Inferior parietal cortex (tissue), 1 donor: Measurements from ENCODE around the gene LRP2.

ENCODE experiments used
- DNase-seq: peaks from one replicate; pipeline ENCODE4 v3.0.0-alpha.2; 2016; ENCODE audit errors: extremely low spot score

LRP2 gene

DNA sequence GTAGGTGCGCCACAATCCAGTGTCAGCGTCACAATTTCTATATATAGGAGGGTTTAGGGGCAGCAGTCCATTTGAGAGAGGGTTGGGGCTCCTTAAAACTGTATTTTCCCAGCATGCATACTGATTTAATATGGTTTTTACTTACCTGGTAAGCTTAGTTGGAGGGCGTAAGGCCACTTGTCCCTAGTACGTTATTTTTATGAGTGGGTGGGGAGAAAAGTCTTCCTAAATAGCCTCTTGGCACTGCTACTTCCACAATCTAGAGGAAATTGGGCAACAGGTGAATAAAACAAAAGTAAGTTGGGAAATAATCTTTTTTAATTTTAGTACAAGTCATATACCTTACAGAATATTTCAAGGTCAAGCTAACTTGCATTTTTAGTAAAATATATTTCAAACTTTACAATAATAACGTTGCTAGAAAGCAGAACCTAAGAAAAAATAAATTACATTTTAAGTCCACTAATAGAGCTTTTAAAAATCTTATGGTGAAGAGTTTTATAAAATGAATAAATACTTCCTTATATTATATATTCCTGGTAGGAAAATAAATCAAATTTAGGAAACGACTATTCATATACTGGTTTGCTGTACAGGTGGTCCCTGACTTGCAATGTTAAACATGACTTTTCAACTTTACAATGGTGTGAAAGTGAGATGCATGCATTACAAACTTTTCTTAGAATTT is 272.1 kb downstream of the LRP2 start:
- DNase-seq = no peak

DNA sequence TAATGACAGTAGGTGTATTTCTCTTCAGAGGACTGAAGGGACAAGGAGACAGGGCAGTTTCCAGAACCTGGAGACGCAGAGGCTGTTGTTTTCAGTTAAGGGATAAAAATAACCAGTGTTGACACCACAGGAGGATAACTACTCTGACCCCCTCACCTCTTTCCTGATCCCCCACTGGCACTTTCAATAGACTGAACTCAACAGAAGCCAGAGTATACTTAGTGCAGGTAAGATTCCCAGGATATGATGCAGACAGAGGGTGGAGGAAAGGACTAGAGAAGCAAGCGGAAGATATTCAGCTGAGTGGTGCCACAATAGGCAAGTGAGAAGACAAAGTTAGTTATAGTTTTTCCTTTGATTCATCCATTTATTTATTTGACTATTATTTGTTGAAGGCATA is 273.2 kb downstream of the LRP2 start:
- no peak for DNase-seq

DNA sequence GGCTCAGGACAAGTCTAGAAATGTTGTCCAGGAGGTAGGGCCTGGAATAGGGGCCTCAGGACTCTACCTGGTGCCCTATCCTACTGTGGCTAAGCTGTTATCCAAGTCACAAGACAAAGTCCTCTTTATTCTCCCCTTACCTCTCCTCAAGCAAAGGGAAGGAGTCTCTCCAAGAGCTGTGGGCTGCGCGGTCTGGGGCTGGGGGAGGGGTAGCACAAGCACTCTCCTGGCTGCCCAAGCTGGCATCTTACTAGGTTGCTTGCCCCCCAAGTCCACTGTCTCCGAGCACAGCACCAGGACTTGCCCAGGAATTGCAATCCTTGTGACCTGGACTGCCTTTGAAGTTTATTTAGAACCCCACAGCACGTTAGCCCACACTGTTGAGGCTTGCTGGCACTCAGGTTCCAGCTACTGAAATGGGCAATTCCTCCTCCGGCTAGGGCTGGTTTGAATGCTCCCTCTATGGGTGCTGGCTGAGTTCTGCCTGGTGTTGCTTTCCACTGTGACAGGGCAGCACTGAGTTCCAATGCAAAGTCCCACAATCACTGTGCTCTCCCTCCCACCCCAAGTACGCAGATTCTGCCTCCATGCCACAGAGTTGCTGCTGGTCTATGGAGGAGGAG is 274.5 kb downstream of the LRP2 start:
- no peak for DNase-seq

DNA sequence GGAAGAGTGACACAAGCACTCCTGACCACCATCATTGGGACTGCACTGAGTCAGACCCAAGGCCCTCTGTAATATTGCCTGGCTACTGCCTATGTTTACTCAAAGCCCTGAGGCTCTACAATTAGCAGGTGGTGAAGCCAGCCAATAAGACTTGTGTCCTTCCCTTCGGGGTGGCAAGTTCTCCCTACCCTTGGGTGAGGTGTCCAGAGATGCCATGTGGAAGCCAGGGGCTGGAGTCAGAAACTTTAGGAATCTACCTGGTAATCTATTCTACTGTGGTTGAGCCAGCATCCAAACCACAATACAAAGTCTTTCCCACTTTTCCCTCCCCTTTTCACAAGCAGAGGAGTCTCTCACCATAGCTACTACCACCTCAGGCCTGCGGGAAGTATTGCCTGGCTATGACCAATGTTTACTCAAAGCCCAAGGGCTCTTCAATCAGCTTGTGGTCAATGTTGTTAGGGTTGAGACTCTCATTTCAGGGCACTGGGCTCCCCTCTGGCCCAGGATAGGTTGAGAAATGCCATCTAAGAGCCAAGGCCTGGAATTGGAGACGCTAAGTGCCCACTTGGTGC is 275.4 kb downstream of the LRP2 start:
- DNase-seq = no peak

DNA sequence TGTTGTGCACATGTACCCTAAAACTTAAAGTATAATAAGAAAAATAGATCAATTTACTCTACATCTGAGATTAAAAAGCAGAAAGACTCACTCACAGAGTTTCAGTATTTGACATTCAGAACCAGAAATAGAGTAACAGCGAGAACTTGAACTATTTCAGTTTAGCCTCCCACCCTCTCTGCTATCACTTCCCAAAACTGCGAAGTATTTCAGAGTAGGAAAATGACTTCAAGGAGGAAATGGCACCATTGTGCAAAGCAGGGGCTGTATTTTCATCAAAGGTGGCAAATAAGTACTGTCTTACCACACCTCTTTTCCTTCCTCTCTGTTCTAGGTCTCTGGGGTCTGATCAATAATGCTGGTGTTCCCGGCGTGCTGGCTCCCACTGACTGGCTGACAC is 279.3 kb downstream of the LRP2 start:
- no peak for DNase-seq

DNA sequence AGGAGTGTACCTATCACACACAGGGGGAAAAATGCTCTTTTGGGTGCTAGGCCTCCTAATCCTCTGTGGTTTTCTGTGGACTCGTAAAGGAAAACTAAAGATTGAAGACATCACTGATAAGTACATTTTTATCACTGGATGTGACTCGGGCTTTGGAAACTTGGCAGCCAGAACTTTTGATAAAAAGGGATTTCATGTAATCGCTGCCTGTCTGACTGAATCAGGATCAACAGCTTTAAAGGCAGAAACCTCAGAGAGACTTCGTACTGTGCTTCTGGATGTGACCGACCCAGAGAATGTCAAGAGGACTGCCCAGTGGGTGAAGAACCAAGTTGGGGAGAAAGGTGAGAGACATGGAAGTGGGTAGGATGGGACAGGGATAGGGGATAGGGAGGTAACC is 280.8 kb downstream of the LRP2 start:
- DNase-seq = no peak

DNA sequence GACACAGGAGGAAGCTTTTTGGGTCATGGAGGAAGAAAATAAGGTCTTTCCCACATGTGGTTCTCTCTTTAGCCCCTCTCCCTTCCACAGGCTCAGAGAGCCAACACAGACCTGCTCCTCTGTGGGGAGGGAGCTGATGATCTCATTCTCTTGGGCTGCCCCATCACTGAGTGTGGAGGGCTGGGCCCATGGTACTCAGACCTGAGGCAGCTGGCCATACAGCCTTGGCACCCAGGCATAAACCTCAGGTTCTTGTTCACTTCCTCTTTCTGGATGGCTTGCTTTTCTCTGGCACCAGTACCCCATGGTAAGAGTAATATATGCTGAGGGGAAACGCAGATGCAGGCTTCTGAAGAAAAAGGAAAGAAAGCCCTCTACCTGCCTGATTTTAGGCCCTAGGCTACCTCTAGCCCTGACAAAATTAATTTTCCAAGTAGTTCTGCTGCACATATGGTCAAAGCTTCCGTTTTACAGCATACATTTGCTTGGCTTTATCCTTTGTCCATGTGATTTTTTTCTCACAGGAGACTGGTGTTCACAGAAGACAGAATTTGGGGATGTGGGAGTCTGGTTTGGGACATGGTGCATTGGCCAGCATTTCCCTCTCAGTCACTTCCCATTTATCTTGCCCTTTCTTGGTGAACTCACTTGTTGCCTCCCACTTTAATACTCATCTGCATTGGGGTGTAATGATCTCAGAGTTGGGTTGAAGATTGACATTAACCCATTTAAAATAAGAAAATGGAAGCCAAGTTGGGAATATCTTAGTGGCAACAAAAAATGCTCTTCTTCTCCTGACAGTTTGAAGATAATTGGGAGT is 281.9 kb downstream of the LRP2 start:
- DNase-seq = no peak

DNA sequence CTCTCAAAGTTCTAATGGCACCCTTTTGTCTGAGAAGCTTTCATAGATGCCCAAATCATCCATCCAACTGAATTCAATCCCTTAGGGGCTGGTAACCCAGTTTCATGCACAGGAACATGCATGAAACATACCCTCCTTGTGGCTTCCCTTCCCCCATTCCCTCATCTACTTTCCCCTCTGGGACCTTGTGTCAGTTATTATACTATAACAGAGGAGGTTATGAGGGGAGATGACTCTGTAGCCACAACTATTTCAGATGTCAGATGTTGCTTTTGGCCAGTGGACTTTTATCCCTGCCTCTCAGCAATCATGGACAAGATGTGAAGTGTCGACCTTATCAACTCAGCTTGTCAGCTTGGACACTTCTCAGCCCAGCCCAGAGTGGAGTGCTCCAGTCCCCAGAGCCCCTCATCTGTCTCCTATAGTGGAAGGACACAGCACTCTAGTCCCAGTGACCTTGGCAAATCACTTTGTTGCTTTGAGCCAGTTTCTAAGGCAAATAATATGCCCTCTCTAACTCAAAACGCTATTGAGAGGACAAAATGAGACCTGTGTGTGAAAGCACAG is 284.6 kb downstream of the LRP2 start:
- DNase-seq = no peak
